Brain microvascular endothelial cell (primary cell): Measurements from ENCODE around the gene TMEM51.

Experiments
- DNase-seq: peaks from one replicate; pipeline ENCODE4 v3.0.0-alpha.2; 2020
- H3K27ac ChIP-seq: fragments of 250-450 bp; sonication (Bioruptor Pico); 2 replicates; pipeline ENCODE4 v1.5.1; 2020; ENCODE audit warnings: mild to moderate bottlenecking, moderate library complexity
- H3K27me3 ChIP-seq: fragments of 250-450 bp; sonication (Bioruptor Pico); replicated peaks from 2 replicates; pipeline ENCODE4 v1.5.1; 2020; ENCODE audit warnings: mild to moderate bottlenecking
- H3K36me3 ChIP-seq: fragments of 250-450 bp; sonication (Bioruptor Pico); replicated peaks from 2 replicates; pipeline ENCODE4 v1.5.1; 2020; ENCODE audit warnings: mild to moderate bottlenecking
- H3K4me3 ChIP-seq: 2 replicates; pipeline ENCODE4 v1.5.1; 2011; ENCODE audit warnings: low read depth, mild to moderate bottlenecking, control low read depth, low read length, moderate library complexity
- CTCF ChIP-seq: IDR thresholded peaks from 2 replicates; pipeline ENCODE4 v1.5.1; 2011; ENCODE audit warnings: low read depth, mild to moderate bottlenecking, moderate library complexity, low read length, control low read depth, inconsistent platforms; ENCODE audit errors: missing control alignments
- in situ Hi-C: cut with HindIII; loops from 2 replicates; pipeline ENCODE4 v1.10.0; 2017; ENCODE audit warnings: low sequenced_read_pairs, low pct_ligation_motif_present

Gene TMEM51

GRCh38 chr1:15196807-15197530 lies 43.4 kb downstream of the TMEM51 start:
- H3K27ac ChIP-seq: no peak overlapping the region
- TF ChIP-seq CTCF: no peak
- no peak for DNase-seq
- no peaks in the 10 kb centered on the region for H3K36me3 ChIP-seq
- H3K27me3 ChIP-seq: no peaks in the 10 kb centered on the region
- H3K4me3 ChIP-seq: no peak overlapping the region
- in situ Hi-C loops: no loop called here

GRCh38 chr1:15197591-15198447 lies 44.3 kb downstream of the TMEM51 start:
- TF ChIP-seq CTCF: no peak
- Histone ChIP-seq H3K27ac (no peak overlapping the region), H3K4me3 (no peak overlapping the region), H3K36me3 (no peaks in the 10 kb centered on the region), H3K27me3 (no peaks in the 10 kb centered on the region)
- DNase-seq: no peak
- in situ Hi-C loops: no loop called here

GRCh38 chr1:15198684-15199083 lies 45.1 kb downstream of the TMEM51 start:
- no peak for TF ChIP-seq CTCF
- Histone ChIP-seq H3K4me3 (no peak overlapping the region), H3K27me3 (no peaks in the 10 kb centered on the region), H3K36me3 (no peaks in the 10 kb centered on the region), H3K27ac (no peak overlapping the region)
- DNase-seq: no peak
- in situ Hi-C loops: no loop called here

- no peak for TF ChIP-seq CTCF
- no peak overlapping the region for H3K27ac ChIP-seq
- no peaks in the 10 kb centered on the region for H3K36me3 ChIP-seq
- H3K4me3 ChIP-seq: no peak overlapping the region
- DNase-seq: no peak
- in situ Hi-C loops: no loop called here
- H3K27me3 ChIP-seq: no peaks in the 10 kb centered on the region
These were observed 47.7 kb downstream of the TMEM51 start for GRCh38 chr1:15201221-15201620.

- no peak for TF ChIP-seq CTCF
- in situ Hi-C loops: no loop called here
- Histone ChIP-seq H3K27ac (no peak overlapping the region), H3K27me3 (no peaks in the 10 kb centered on the region), H3K36me3 (no peaks in the 10 kb centered on the region), H3K4me3 (no peak overlapping the region)
- no peak for DNase-seq
These were observed 48.5 kb downstream of the TMEM51 start for GRCh38 chr1:15201849-15202551.
